ENCODE data around the gene MAPK14. TPM values are rescaled to one million over a fixed set of nuclear protein-coding genes. Genes with fewer than 3 reads are reported as not detected.

The MAPK14 gene
- total and polyA plus RNA-seq, 2 donors (not counting 3 experiments of a cell fraction or from before 2014, with no cell fraction given): 33.3 to 54.1 TPM

GRCh38 chr6:36098253-36098919 lies 70.8 kb downstream of the MAPK14 start:
- no peak overlapping the region for H3K4me3 ChIP-seq (replicated peaks in 1 of 3; ENCODE audit: insufficient read depth in 1 of 3, low read depth in 1 of 3, low read length in 3 of 3)
- no peak overlapping the region for H3K9ac ChIP-seq (replicated peaks; ENCODE audit: extremely low read depth, insufficient read depth, low read length)
- TF ChIP-seq GATA2 (IDR thresholded peaks at IDR 0.05; ENCODE audit: insufficient read depth, insufficient read length, low read depth, low read length) (no peak), JUN (IDR thresholded peaks at IDR 0.05; ENCODE audit: borderline replicate concordance, insufficient read depth, insufficient read length, low read depth) (no peak), EZH2 (IDR thresholded peaks at IDR 0.05; ENCODE audit: borderline replicate concordance, low read depth, low read length, severe bottlenecking) (no peak), POLR2A (IDR thresholded peaks at IDR 0.05; ENCODE audit: low read depth, low read length) (no peak), MYC (IDR thresholded peaks at IDR 0.05; ENCODE audit: low read depth, low read length) (no peak), POLR2AphosphoS5 (IDR thresholded peaks at IDR 0.05; ENCODE audit: insufficient read depth, low read depth, low read length) (no peak), FOS (IDR thresholded peaks at IDR 0.05; ENCODE audit: borderline replicate concordance, insufficient read depth, low read length) (no peak), MAX (IDR thresholded peaks at IDR 0.05; ENCODE audit: insufficient read depth, insufficient read length) (no peak)
- TF ChIP-seq, protein P1, sequence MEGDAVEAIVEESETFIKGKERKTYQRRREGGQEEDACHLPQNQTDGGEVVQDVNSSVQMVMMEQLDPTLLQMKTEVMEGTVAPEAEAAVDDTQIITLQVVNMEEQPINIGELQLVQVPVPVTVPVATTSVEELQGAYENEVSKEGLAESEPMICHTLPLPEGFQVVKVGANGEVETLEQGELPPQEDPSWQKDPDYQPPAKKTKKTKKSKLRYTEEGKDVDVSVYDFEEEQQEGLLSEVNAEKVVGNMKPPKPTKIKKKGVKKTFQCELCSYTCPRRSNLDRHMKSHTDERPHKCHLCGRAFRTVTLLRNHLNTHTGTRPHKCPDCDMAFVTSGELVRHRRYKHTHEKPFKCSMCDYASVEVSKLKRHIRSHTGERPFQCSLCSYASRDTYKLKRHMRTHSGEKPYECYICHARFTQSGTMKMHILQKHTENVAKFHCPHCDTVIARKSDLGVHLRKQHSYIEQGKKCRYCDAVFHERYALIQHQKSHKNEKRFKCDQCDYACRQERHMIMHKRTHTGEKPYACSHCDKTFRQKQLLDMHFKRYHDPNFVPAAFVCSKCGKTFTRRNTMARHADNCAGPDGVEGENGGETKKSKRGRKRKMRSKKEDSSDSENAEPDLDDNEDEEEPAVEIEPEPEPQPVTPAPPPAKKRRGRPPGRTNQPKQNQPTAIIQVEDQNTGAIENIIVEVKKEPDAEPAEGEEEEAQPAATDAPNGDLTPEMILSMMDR (IDR thresholded peaks at IDR 0.05; ENCODE audit: extremely low read depth in 1 of 2, insufficient read depth in 1 of 2, low read depth in 1 of 2, low read length in 2 of 2): no peak
- no peaks in the 10 kb centered on the region for H3K27me3 ChIP-seq (ENCODE audit: control insufficient read depth in 2 of 2, insufficient read depth in 2 of 2, low read length in 2 of 2)
- H2AFZ ChIP-seq (ENCODE audit: low read depth, low read length): no peak overlapping the region
- peaks cover 9 to 14% of the 10 kb centered on the region in 2 experiments for H3K36me3 ChIP-seq (ENCODE audit: control insufficient read depth in 2 of 2, extremely low read depth in 1 of 2, insufficient read depth in 2 of 2, low read length in 2 of 2)
- no TSS peak for BruUV-seq (replicated peaks)
- dilution Hi-C loops (cut with MboI; ENCODE audit: extremely low pct_ligation_motif_present, low sequenced_read_pairs): no loop called here
- no peaks in the 10 kb centered on the region for H4K20me1 ChIP-seq (replicated peaks; ENCODE audit: control insufficient read depth, extremely low read depth, insufficient read depth, low read length)
- H3K4me1 ChIP-seq (ENCODE audit: control insufficient read depth, extremely low read depth, insufficient read depth, low read length): peaks cover 13% of the 10 kb centered on the region
- CTCF ChIA-PET: interaction anchor here (0.6 to 8.5 kb wide), 2 partner anchors 71 to 110 kb away, joined by 3 to 155 read pairs; partner anchors contain the start of gene MAPK14
- no peak overlapping the region for H3K4me2 ChIP-seq (ENCODE audit: insufficient read depth, low read length)
- H3K9me3 ChIP-seq (replicated peaks; ENCODE audit: control insufficient read depth, insufficient read depth, low read length): no peaks in the 10 kb centered on the region
- H3K79me2 ChIP-seq (ENCODE audit: control insufficient read depth, insufficient read depth, low read length): no peaks in the 10 kb centered on the region
- intact Hi-C loops (cut with micrococcal nuclease): loop anchor here (10.0 kb wide), 2 partner anchors 224 to 514 kb away; no protein-coding TSS in a partner anchor
- no peak for FAIRE-seq
- DNase-seq (ENCODE audit: low read depth, low spot score): no peak
- POLR2A ChIA-PET: no interaction called here
- no peak overlapping the region for H3K27ac ChIP-seq (ENCODE audit: insufficient read depth, low read depth, low read length)
- no peaks in the 10 kb centered on the region for H3K9me1 ChIP-seq (replicated peaks; ENCODE audit: control insufficient read depth, extremely low read depth, insufficient read depth, low read length)
